Measurements from ENCODE around the gene EFEMP1. TPM values are rescaled to one million over a fixed set of nuclear protein-coding genes. Genes with fewer than 3 reads are reported as not detected.

Gene EFEMP1
- total and polyA plus RNA-seq, 9 of the 15 experiments (the other 6 are each of a cell fraction or from before 2014, with no cell fraction given) = 0.05 to 6.2 (median 0.22) TPM

DNA sequence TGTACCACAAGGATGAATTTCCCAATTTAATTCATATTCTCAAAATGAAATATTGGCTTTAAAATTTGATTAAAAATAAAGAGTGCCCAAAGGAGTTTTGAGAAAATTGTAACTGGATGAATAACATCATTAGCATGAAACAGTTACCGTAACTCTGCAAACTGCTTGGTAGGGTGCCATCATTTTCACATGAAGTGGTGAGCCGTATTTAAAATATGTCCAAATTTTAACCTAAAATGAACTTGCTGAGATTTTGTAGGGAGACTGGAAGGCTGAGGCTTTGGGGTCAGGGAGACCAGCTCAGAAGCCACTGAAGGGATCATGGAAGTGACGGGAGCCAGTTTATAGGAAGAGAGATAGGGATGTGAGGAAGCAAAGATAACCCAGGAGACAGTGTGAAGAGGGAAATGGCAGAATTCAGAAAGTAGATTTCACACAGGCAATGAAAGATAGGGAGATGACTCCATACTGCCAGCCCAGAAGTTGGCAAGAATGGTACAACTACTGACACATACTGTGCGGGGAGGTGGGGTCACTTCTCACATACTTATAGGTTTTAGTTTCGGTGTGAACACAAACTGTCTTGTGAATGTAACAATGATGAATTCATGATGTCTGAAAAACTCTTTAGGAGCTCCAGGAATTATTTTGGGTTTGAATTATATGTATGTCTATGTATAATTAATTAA, 53.8 kb downstream of the EFEMP1 start (continued):
- no peak for TF ChIP-seq ZNF561 (CRISPR knock-in tag; conservative IDR thresholded peaks at IDR 0.05)
- no peak for TF ChIP-seq ZNF79 (CRISPR knock-in tag; IDR thresholded peaks at IDR 0.05; ENCODE audit: low read depth)
- no peak for TF ChIP-seq CBX2 (IDR thresholded peaks at IDR 0.05; ENCODE audit: insufficient read depth, low read length, poor library complexity, severe bottlenecking)
- TF ChIP-seq RBM22 (IDR thresholded peaks at IDR 0.05; ENCODE audit: low read depth, low read length, poor library complexity, severe bottlenecking) = no peak
- no peak for TF ChIP-seq NCOA6 (IDR thresholded peaks at IDR 0.05)

DNA sequence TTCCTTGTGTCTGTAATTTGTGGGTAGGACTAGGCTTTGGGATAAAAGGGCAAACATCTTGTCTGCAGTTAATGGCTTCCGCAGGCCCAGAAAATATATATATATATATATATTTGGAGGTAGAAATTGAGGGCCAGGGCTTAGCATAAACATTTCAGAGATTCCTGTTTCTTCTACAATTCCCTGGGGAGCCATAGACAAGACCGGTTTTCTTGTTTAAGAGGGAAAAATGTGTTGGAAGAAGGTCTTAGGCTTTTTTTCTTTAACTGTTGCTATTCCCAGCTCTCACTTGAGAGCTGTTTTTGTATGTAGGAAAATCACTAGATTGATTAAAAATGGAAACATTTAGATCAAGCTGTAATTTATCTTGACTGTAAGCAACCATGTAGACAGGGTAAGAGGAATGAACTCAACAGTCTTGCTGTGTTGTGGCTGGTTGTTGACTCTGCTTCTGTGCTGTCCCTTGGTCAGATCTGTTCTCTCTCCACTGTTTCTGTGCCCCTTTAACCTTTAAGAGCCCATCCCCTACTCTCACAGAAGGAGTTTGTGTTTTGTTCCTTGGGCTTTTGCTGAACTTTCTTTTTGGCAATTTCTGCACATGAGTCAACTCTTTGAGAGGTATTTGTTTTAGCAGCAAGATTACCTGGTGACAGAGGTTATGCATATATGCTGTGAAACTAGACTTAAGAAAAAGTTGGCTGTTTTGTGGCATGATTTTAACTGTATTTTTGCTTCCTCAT, 58.3 kb downstream of the EFEMP1 start:
- Histone ChIP-seq H3K4me1 (replicated peaks in 1 of 2; ENCODE audit: control insufficient read depth in 2 of 2, insufficient read depth in 2 of 2, low read length in 2 of 2) (no peaks in the 10 kb centered on the region; a peak in 1 of 5 replicates), H3K9ac (ENCODE audit: insufficient read depth in 1 of 2, low read depth in 2 of 2, low read length in 2 of 2) (no peak overlapping the region), H3K79me2 (ENCODE audit: control insufficient read depth, insufficient read depth, low read length) (no peaks in the 10 kb centered on the region), H3K27ac (ENCODE audit: extremely low read depth, low read depth, low read length) (no peak overlapping the region), H3K27me3 (ENCODE audit: control insufficient read depth in 2 of 2, insufficient read depth in 2 of 2, low read length in 2 of 2) (no peaks in the 10 kb centered on the region), H4K20me1 (replicated peaks; ENCODE audit: control insufficient read depth, insufficient read depth, low read length) (no peaks in the 10 kb centered on the region), H3K4me2 (ENCODE audit: insufficient read depth, low read length) (no peak overlapping the region), H3K9me1 (ENCODE audit: control insufficient read depth, insufficient read depth, low read length) (no peaks in the 10 kb centered on the region), H2AFZ (ENCODE audit: low read depth, low read length) (no peak overlapping the region), H3K36me3 (ENCODE audit: control insufficient read depth, insufficient read depth, low read length) (no peaks in the 10 kb centered on the region), H3K4me3 (no peak overlapping the region), H3K9me3 (replicated peaks; ENCODE audit: control insufficient read depth, insufficient read depth, low read depth, low read length) (no peaks in the 10 kb centered on the region)
- no peak for FAIRE-seq
- WGBS (ENCODE audit: insufficient coverage, low coverage, missing lambda C conversion rate) = 10% methylated on average over 2 of the region's 2 CpGs
- POLR2A ChIA-PET = no interaction called here
- ATAC-seq = no peak
- in situ Hi-C loops (cut with MboI) = no loop called here
- no peak for DNase-seq (ENCODE audit: extremely low read depth in 1 of 4, low spot score in 3 of 4)
- BruUV-seq (replicated peaks) = no TSS peak
- CTCF ChIA-PET (ENCODE audit: low intra/inter-chr PET ratio) = no interaction called here
- intact Hi-C loops (cut with micrococcal nuclease) = no loop called here
- TF ChIP-seq SRSF9 (IDR thresholded peaks at IDR 0.05; ENCODE audit: borderline replicate concordance, low read depth, low read length) = no peak
- TF ChIP-seq FOXA1 (IDR thresholded peaks at IDR 0.05; ENCODE audit: borderline replicate concordance) = no peak
- TF ChIP-seq, protein P1, sequence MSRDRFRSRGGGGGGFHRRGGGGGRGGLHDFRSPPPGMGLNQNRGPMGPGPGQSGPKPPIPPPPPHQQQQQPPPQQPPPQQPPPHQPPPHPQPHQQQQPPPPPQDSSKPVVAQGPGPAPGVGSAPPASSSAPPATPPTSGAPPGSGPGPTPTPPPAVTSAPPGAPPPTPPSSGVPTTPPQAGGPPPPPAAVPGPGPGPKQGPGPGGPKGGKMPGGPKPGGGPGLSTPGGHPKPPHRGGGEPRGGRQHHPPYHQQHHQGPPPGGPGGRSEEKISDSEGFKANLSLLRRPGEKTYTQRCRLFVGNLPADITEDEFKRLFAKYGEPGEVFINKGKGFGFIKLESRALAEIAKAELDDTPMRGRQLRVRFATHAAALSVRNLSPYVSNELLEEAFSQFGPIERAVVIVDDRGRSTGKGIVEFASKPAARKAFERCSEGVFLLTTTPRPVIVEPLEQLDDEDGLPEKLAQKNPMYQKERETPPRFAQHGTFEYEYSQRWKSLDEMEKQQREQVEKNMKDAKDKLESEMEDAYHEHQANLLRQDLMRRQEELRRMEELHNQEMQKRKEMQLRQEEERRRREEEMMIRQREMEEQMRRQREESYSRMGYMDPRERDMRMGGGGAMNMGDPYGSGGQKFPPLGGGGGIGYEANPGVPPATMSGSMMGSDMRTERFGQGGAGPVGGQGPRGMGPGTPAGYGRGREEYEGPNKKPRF (IDR thresholded peaks at IDR 0.05; ENCODE audit: low read depth, low read length) = no peak
- TF ChIP-seq IRF2 (CRISPR knock-in tag; IDR thresholded peaks at IDR 0.05) = no peak
- TF ChIP-seq CBX8 (IDR thresholded peaks at IDR 0.05; ENCODE audit: borderline replicate concordance, extremely low read depth, low read depth, low read length, poor library complexity, severe bottlenecking) = no peak
- no peak for TF ChIP-seq PHF20 (IDR thresholded peaks at IDR 0.05; ENCODE audit: partially characterized antibody)
- TF ChIP-seq, protein P2, sequence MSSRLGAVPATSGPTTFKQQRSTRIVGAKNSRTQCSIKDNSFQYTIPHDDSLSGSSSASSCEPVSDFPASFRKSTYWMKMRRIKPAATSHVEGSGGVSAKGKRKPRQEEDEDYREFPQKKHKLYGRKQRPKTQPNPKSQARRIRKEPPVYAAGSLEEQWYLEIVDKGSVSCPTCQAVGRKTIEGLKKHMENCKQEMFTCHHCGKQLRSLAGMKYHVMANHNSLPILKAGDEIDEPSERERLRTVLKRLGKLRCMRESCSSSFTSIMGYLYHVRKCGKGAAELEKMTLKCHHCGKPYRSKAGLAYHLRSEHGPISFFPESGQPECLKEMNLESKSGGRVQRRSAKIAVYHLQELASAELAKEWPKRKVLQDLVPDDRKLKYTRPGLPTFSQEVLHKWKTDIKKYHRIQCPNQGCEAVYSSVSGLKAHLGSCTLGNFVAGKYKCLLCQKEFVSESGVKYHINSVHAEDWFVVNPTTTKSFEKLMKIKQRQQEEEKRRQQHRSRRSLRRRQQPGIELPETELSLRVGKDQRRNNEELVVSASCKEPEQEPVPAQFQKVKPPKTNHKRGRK (tag; IDR thresholded peaks at IDR 0.05) = no peak
- TF ChIP-seq LCOR (CRISPR knock-in tag; IDR thresholded peaks at IDR 0.05) = no peak
- no peak for TF ChIP-seq NEUROD1 (IDR thresholded peaks at IDR 0.05; ENCODE audit: borderline replicate concordance, low read depth, low read length, partially characterized antibody)
- TF ChIP-seq SPI1 (IDR thresholded peaks at IDR 0.05; ENCODE audit: borderline replicate concordance, low read depth, low read length) = no peak

Measured in K562 (cell line).